ENCODE measurements around the gene PRR23E.

DNA sequence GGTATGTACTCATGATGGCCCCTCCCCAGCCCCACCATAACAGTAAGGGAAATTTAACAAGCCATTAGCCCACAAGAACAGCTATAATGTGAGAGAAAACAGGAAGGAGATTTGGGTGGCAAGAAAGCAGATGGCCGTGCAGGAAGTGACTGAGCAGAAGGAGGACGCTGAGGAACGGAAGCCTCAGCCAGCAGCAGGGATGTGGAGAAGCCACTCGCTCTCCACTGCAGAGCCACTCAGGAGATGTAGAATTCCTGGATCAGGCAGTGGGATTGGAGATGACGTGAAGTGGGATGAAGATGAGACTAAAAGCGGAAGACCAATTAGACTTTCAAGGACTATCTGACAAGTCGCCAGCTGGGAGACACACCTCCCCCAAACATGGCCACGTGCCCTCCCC lies 31.2 kb downstream of the PRR23E start:
- TF ChIP-seq, protein P1, sequence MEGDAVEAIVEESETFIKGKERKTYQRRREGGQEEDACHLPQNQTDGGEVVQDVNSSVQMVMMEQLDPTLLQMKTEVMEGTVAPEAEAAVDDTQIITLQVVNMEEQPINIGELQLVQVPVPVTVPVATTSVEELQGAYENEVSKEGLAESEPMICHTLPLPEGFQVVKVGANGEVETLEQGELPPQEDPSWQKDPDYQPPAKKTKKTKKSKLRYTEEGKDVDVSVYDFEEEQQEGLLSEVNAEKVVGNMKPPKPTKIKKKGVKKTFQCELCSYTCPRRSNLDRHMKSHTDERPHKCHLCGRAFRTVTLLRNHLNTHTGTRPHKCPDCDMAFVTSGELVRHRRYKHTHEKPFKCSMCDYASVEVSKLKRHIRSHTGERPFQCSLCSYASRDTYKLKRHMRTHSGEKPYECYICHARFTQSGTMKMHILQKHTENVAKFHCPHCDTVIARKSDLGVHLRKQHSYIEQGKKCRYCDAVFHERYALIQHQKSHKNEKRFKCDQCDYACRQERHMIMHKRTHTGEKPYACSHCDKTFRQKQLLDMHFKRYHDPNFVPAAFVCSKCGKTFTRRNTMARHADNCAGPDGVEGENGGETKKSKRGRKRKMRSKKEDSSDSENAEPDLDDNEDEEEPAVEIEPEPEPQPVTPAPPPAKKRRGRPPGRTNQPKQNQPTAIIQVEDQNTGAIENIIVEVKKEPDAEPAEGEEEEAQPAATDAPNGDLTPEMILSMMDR (IDR thresholded peaks at IDR 0.05), result no peak
- no peak for TF ChIP-seq POLR2A (IDR thresholded peaks at IDR 0.05)

Data from esophagus squamous epithelium (tissue), 4 donors.